ENCODE measurements around the gene TMED3.
"Not testable (repeated sequence)": the region's sequence is repeated elsewhere in the genome, so short reads cannot be mapped to it uniquely, and the experiment has no call there.

The TMED3 gene

GRCh38 chr15:79310612-79310984 lies 314 bp upstream of the TMED3 start:
- Mint-ChIP-seq H3K4me1 (peaks cover 30% of the 10 kb centered on the region), H3K9me3 (no peaks in the 10 kb centered on the region), H3K27ac (peak overlapping the region; percentile 85), H3K36me3 (peaks cover 26% of the 10 kb centered on the region), H3K4me3 (peak overlapping the region; percentile 80)
- ATAC-seq (peak; percentile 71), DNase-seq (ENCODE audit: low spot score in 2 of 2) (no peak)

GRCh38 chr15:79311901-79312553 lies 1.1 kb downstream of the TMED3 start:
- DNase-seq (ENCODE audit: low spot score in 2 of 2) (no peak), ATAC-seq (no peak)
- Mint-ChIP-seq H3K36me3 (peaks cover 41% of the 10 kb centered on the region), H3K4me1 (peaks cover 44% of the 10 kb centered on the region), H3K4me3 (peak overlapping the region; percentile 80), H3K9me3 (no peaks in the 10 kb centered on the region), H3K27ac (peak overlapping the region; percentile 85)

DNA sequence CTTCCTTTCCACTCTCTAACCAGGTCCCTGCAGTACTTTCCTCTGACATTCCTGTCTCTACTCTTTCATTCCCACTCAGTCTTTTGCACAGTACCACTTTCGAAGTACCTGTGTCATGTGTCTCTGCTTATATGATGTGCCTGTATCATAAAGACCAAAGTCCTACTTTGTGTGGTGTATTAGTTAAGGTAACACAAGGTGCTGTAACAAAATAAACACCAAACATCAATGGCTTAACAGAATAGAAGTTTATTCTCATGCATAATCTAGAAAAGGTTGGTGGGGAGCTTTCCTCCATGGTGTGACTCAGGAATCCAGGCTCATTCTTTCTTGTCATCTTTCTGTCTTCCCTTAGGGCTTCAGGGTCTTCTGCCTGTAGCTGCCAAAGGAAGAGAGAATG lies 3.3 kb downstream of the TMED3 start:
- Mint-ChIP-seq H3K4me3 (no peak overlapping the region), H3K36me3 (peaks cover 60% of the 10 kb centered on the region)

DNA sequence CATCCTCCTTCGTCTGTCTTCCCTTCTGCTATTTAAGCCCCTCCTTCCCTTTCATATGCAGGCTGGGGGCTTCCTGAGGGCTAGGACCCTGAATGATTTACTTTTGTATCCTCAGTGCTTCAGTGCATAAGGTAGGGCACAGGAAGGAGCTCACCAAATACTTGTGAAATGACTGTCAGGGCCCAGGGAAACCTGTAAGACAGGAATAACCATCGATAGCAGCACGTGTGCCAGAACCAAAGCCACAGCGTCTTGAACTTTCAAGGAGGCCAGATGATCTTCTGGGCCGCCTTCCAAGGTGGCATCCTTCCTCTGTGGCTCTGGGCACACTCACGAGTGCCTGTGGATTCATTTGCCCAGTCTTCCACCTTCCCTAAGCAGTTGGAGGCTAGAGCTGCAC lies 3.9 kb downstream of the TMED3 start:
- Mint-ChIP-seq H3K4me1 (peaks cover 72% of the 10 kb centered on the region), H3K4me3 (no peak overlapping the region), H3K9me3 (no peaks in the 10 kb centered on the region), H3K27ac (no peak overlapping the region), H3K36me3 (peaks cover 65% of the 10 kb centered on the region)
- ATAC-seq (no peak), DNase-seq (ENCODE audit: low spot score in 2 of 2) (no peak)

More for the DNA sequence above, 3.3 kb downstream of the TMED3 start:
- no peak for DNase-seq (ENCODE audit: low spot score in 2 of 2)
- Mint-ChIP-seq H3K9me3 (no peaks in the 10 kb centered on the region), H3K27ac (no peak overlapping the region), H3K4me1 (peaks cover 66% of the 10 kb centered on the region)
- no peak for ATAC-seq

DNA sequence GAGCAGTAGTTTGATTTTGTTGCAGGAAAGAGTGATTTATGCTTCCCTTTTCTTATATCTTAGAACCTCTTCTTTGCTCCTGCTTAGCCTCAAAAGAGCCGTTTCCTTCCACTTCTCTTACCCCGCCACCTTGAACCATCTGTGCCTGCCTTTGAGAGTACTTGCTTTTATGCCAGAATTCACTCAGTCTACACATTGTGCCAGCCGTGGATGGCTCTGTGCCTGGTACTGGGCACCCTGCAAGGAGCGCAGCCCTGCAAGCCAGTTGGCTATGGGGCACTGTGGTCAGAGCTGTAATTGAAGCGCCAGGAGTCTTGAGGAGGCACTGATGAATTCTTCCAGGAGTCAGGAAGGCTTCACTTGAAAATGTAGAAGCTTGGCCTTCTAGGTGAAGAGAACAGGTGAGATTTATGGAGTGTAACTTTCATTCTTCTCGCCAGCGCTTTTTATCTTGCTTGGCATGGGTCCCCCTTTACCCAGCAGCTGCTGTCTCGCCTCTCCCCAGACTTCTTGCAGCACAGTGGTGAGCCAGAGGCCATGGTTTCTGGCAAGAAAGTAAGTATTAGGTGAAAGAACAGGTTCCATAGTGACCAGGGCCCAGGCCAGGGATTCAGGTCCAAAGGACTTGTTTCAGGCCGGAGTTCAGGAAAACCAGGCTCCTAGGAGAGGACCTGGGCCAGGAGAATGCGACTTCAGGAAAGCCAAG lies 4.9 kb downstream of the TMED3 start:
- Mint-ChIP-seq H3K4me1 (peaks cover 77% of the 10 kb centered on the region), H3K27ac (peak overlapping the region; percentile 43), H3K9me3 (no peaks in the 10 kb centered on the region), H3K4me3 (no peak overlapping the region), H3K36me3 (peaks cover 66% of the 10 kb centered on the region)
- ATAC-seq: no peak
- DNase-seq (ENCODE audit: low spot score in 2 of 2): no peak

DNA sequence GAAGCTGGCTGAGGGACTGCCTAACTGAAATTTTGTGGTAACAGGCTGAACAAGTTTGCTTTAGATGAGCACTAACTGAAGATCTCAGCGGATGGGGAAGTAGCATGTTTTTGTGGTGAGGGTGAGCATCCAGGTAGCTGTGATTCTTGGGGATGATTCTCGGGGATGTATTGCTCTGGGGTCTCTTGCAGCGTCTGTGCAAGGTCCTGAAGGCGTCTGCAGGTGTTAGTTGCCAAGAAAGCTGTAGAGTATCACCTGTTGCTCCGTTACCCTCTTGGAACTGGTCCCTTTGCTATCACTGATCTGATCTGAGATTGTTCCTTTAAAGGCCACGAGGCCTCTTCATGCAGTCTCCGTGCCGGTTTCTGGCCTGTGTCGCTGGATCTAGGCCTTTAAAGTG lies 6.0 kb downstream of the TMED3 start:
- Mint-ChIP-seq H3K4me3 (no peak overlapping the region), H3K27ac (no peak overlapping the region), H3K4me1 (peaks cover 77% of the 10 kb centered on the region), H3K9me3 (no peaks in the 10 kb centered on the region), H3K36me3 (peaks cover 73% of the 10 kb centered on the region)
- DNase-seq (ENCODE audit: low spot score in 2 of 2) (no peak), ATAC-seq (no peak)

DNA sequence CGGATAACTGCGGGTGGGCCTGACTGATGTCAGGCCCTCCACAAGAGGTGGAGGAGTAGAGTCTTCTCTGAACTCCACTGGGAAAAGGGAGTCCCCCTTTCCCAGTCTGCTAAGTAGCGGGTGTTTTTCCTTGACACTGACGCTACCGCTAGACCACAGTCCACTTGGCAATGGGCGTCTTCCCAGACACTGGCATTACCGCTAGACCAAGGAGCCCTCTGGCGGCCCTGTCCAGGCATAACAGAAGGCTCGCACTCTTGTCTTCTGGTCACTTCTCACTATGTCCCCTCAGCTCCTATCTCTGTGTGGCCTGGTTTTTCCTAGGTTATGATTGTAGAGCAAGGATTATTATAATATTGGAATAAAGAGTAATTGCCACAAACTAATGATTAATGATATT lies 9.1 kb downstream of the TMED3 start:
- not testable (repeated sequence) for H3K4me3 Mint-ChIP-seq; ATAC-seq; H3K9me3 Mint-ChIP-seq; DNase-seq (ENCODE audit: low spot score in 2 of 2)
- H3K36me3 Mint-ChIP-seq: peaks cover 84% of the 10 kb centered on the region
- H3K27ac Mint-ChIP-seq: peak overlapping the region; percentile 24
- peaks cover 54% of the 10 kb centered on the region for H3K4me1 Mint-ChIP-seq

- Mint-ChIP-seq H3K9me3 (no peaks in the 10 kb centered on the region), H3K27ac (no peak overlapping the region), H3K36me3 (peaks cover 69% of the 10 kb centered on the region), H3K4me1 (peaks cover 39% of the 10 kb centered on the region), H3K4me3 (no peak overlapping the region)
- no peak for DNase-seq (ENCODE audit: low spot score in 2 of 2)
- ATAC-seq: no peak
Measured at GRCh38 chr15:79321876-79322275, 11.0 kb downstream of the TMED3 start.

DNA sequence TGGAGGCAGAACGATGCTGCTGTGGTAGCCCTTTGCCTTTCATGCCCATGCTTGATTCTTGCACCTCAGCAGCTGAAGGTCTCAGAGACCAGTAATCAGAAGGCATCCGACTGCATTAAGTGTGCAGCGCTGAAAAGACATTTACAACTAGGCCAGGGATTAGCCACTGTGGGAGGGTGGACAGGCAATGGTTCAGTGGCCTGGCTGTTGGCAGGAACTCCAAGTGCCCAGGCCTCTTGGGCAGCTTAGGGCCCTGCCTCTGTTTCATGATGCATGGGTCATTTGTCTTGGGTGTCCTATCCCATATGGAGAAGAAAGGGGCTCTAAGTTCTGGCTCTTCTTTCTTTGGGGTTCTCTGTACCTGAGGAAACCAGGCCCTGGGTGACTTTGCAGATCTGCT lies 11.4 kb downstream of the TMED3 start:
- Mint-ChIP-seq H3K4me1 (peaks cover 35% of the 10 kb centered on the region), H3K27ac (no peak overlapping the region), H3K4me3 (no peak overlapping the region), H3K9me3 (no peaks in the 10 kb centered on the region), H3K36me3 (peaks cover 69% of the 10 kb centered on the region)
- ATAC-seq: no peak
- no peak for DNase-seq (ENCODE audit: low spot score in 2 of 2)

- Mint-ChIP-seq H3K9me3 (no peaks in the 10 kb centered on the region), H3K4me3 (no peak overlapping the region), H3K36me3 (peaks cover 67% of the 10 kb centered on the region), H3K27ac (no peak overlapping the region), H3K4me1 (peaks cover 29% of the 10 kb centered on the region)
- no peak for DNase-seq (ENCODE audit: low spot score in 2 of 2)
- no peak for ATAC-seq
Measured at GRCh38 chr15:79322945-79323344, 12.0 kb downstream of the TMED3 start.

GRCh38 chr15:79329171-79329611 lies 18.3 kb downstream of the TMED3 start:
- no peaks in the 10 kb centered on the region for H3K9me3 Mint-ChIP-seq

DNA sequence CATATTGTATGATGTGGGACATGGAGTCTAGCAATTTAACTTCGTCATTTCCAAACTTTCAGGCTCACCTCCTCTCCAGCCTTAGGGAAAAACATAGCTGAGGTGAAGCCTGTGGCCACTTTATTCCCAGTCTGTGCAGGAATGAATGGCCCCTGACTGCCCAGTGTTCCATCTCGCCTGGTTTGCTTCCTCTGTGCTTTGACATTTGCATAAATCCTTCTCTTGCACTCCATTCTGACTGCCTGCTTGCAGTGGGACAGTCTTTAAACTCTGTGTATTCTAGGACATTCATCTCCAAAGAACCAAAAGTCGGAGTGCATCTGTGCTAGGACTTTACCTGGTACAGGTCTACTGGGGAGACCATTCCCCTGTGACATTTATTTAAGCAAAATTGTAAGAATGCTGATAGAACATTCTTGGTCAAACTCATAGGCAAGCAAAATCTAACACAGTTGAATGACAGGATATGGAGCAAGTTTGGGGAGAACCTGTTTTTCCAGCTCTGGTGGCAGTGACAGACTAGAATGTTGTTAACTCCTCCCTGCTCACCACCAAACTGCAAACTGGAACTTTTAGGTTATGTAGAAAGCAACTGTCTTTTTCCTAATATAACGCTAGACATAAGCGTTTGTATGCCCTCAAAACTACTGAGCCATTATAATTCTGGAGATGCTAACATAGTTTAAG lies 22.1 kb downstream of the TMED3 start:
- no peak overlapping the region for H3K27ac Mint-ChIP-seq
- ATAC-seq (no peak), DNase-seq (ENCODE audit: low spot score in 2 of 2) (no peak)
- no peak overlapping the region for H3K4me3 Mint-ChIP-seq
- no peaks in the 10 kb centered on the region for H3K9me3 Mint-ChIP-seq
- H3K4me1 Mint-ChIP-seq: no peaks in the 10 kb centered on the region
- no peaks in the 10 kb centered on the region for H3K36me3 Mint-ChIP-seq

More at GRCh38 chr15:79329171-79329611, 18.3 kb downstream of the TMED3 start:
- H3K4me3 Mint-ChIP-seq: no peak overlapping the region
- no peaks in the 10 kb centered on the region for H3K4me1 Mint-ChIP-seq
- no peak for ATAC-seq
- no peak overlapping the region for H3K27ac Mint-ChIP-seq
- peaks cover 20% of the 10 kb centered on the region for H3K36me3 Mint-ChIP-seq
- no peak for DNase-seq (ENCODE audit: low spot score in 2 of 2)

DNA sequence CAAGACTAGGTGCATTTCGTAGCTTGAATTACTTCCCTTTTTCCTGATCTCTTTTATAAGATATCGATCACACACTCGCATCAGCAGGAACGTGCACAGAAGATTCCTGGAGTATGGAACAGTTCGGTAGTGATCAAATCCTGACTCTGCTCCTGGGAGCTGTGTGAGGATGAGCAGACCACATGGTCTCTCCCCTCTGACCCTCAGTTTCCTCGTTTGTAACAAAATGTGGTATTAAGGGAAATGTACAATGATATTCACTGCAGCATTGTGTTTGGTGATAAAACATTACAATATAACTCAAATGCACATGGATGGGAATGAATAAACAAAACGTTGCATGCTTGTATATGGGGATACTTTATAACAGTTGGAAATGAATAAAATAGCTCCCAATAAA lies 26.7 kb downstream of the TMED3 start:
- no peak overlapping the region for H3K27ac Mint-ChIP-seq
- ATAC-seq: no peak
- no peaks in the 10 kb centered on the region for H3K9me3 Mint-ChIP-seq
- H3K4me3 Mint-ChIP-seq: no peak overlapping the region
- no peaks in the 10 kb centered on the region for H3K36me3 Mint-ChIP-seq
- no peaks in the 10 kb centered on the region for H3K4me1 Mint-ChIP-seq
- DNase-seq (ENCODE audit: low spot score in 2 of 2): no peak

DNA sequence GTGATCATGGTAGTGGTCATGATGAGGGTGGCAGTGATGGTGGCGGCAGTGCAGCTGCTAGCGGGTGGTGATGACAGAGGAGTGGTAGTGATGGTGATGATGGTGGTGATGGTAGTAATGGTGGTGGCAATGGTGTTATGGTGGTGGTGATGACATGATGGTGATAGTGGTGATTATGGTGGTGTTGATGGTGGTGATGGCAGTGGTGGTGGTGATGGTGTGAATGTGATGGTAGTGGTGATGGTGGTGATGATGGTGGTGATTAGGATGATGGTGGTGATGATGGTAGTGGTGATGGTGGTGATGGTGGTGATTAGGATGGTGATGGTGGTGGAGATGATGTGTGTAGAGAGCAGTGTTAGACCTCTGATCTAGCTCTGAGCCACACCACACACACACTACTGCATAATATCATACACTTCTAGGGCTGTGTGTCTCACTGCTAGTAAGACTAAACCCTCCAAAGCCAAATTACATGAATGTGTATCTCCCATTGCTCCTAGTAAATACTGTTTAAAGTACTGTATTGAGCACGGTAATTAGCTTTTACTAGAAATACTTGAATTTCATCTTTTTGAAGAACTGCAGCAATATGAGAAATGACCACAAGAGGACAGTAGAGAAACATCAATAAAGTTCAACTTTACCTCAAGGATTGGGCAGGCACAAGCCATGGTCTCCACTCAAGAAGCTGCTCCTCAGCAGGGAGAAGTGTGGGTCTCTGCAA lies 28.8 kb downstream of the TMED3 start:
- DNase-seq (ENCODE audit: low spot score in 2 of 2) (no peak), ATAC-seq (no peak)
- no peaks in the 10 kb centered on the region for H3K36me3 Mint-ChIP-seq
- H3K9me3 Mint-ChIP-seq: no peaks in the 10 kb centered on the region
- no peaks in the 10 kb centered on the region for H3K4me1 Mint-ChIP-seq
- H3K27ac Mint-ChIP-seq: no peak overlapping the region
- H3K4me3 Mint-ChIP-seq: no peak overlapping the region

GRCh38 chr15:79340315-79340602 lies 29.3 kb downstream of the TMED3 start:
- Mint-ChIP-seq H3K4me1 (no peaks in the 10 kb centered on the region), H3K4me3 (no peak overlapping the region), H3K9me3 (no peaks in the 10 kb centered on the region), H3K27ac (no peak overlapping the region), H3K36me3 (no peaks in the 10 kb centered on the region)
- no peak for ATAC-seq
- no peak for DNase-seq (ENCODE audit: low spot score in 2 of 2)
